AG04450 (cell line): Measurements from ENCODE around the gene REEP3. TPM values are rescaled to one million over a fixed set of nuclear protein-coding genes. Genes with fewer than 3 reads are reported as not detected.

Source experiments
- CTCF ChIA-PET: fragments of 300-600, 350-600 bp; formaldehyde crosslinking; extraction: SDS; loops from one replicate; lab custom pipeline; 2022; ENCODE audit warnings: antibody characterized with exemption, inconsistent platforms; lab: Charles Lee
- POLR2A ChIA-PET: fragments of 350-600 bp; formaldehyde crosslinking; extraction: SDS; loops from one replicate; lab custom pipeline; 2021; ENCODE audit warnings: antibody characterized with exemption, inconsistent platforms; lab: Yijun Ruan, JAX
- DNase-seq: peaks from one replicate; pipeline ENCODE4 v3.0.0-alpha.2; 2011; ENCODE audit warnings: low read depth, low spot score
- H3K27ac ChIP-seq: one replicate; pipeline ENCODE4 v1.5.1; 2012; ENCODE audit warnings: low read depth, low read length, control low read depth
- H3K27me3 ChIP-seq: one replicate; pipeline ENCODE4 v1.6.0; 2012; ENCODE audit warnings: low read length; ENCODE audit not compliant: control insufficient read depth, insufficient read depth
- H3K4me3 ChIP-seq: 2 replicates; pipeline ENCODE4 v1.5.1; 2011; ENCODE audit warnings: mild to moderate bottlenecking, low read depth, low read length, control low read depth
- H3K9me3 ChIP-seq: 2 replicates; pipeline ENCODE4 v1.5.1; 2012; ENCODE audit warnings: low read length; ENCODE audit not compliant: control insufficient read depth, insufficient read depth
- polyA plus RNA-seq: library from polyadenylated mRNA; depleted of rRNA; stranded (reverse); fragments of >200 nt; gene quantifications from 2 replicates; pipeline ENCODE4 v1.2.3, GENCODE V29; 2011
- TF ChIP-seq, protein P1 (sequence below): IDR thresholded peaks from 2 replicates; pipeline ENCODE4 v1.5.1; 2011; ENCODE audit warnings: low read depth, low read length, control low read depth, inconsistent platforms

Gene REEP3
- polyA plus RNA-seq, 1 experiment = 36.5 TPM

DNA sequence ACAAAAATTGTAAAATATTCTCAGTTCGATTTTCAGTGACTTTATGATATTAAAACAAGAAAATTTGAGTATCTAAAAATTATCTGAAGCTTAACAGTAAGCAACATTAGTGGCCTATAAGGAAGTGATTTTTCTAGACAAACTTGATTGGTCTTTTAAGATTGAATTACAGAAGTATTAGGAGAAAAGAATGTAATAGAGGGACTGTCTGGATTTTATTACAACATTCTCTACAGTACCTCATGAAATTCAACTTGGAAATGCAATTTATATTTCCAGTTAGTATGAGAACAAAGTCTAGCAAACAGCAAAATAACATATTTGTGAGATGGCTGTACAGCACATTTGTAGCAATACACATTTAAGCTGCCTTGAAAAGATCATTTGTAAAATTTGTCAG is 18.8 kb downstream of the REEP3 start:
- no peak overlapping the region for H3K4me3 ChIP-seq
- no peaks in the 10 kb centered on the region for H3K27me3 ChIP-seq
- no peak overlapping the region for H3K27ac ChIP-seq
- POLR2A ChIA-PET = no interaction called here
- CTCF ChIA-PET = interaction anchor here (1.2 to 1.4 kb wide), 3 partner anchors 17 to 373 kb away, joined by 3 to 5 read pairs (median 4); no protein-coding TSS in a partner anchor
- TF ChIP-seq, protein P1, sequence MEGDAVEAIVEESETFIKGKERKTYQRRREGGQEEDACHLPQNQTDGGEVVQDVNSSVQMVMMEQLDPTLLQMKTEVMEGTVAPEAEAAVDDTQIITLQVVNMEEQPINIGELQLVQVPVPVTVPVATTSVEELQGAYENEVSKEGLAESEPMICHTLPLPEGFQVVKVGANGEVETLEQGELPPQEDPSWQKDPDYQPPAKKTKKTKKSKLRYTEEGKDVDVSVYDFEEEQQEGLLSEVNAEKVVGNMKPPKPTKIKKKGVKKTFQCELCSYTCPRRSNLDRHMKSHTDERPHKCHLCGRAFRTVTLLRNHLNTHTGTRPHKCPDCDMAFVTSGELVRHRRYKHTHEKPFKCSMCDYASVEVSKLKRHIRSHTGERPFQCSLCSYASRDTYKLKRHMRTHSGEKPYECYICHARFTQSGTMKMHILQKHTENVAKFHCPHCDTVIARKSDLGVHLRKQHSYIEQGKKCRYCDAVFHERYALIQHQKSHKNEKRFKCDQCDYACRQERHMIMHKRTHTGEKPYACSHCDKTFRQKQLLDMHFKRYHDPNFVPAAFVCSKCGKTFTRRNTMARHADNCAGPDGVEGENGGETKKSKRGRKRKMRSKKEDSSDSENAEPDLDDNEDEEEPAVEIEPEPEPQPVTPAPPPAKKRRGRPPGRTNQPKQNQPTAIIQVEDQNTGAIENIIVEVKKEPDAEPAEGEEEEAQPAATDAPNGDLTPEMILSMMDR = no peak
- no peak for DNase-seq
- H3K9me3 ChIP-seq = no peaks in the 10 kb centered on the region

- CTCF ChIA-PET = interaction anchor here (0.7 to 3.3 kb wide), 3 partner anchors 18 to 376 kb away, joined by 3 to 9 read pairs (median 4); no protein-coding TSS in a partner anchor
- TF ChIP-seq, protein P1 = no peak
- no peak overlapping the region for H3K4me3 ChIP-seq
- POLR2A ChIA-PET = no interaction called here
- DNase-seq = no peak
- no peaks in the 10 kb centered on the region for H3K27me3 ChIP-seq
- no peaks in the 10 kb centered on the region for H3K9me3 ChIP-seq
- no peak overlapping the region for H3K27ac ChIP-seq
Measured at GRCh38 chr10:63542835-63543575, 21.8 kb downstream of the REEP3 start.

DNA sequence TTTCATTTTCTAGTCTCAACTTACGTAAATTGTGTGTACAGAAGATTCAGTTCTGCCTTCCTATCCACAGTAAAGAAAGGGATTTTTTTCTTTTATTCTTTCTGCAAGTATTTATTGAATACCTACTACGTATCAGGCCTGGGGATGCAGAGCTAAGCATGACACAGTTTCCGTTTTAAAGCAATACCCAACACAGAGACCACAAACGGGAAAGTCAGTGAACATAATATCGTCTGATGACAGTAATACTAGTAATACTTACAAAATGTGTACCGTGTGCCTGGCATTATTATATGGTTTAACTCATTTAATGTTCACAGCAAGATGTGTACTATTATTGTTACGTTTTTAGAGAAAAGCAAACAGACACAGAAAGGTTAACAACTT is 22.4 kb downstream of the REEP3 start:
- Histone ChIP-seq H3K9me3 (no peaks in the 10 kb centered on the region), H3K27ac (no peak overlapping the region), H3K27me3 (no peaks in the 10 kb centered on the region), H3K4me3 (no peak overlapping the region)
- DNase-seq = no peak
- ChIA-PET CTCF (interaction anchor here (3.3 kb wide), 1 partner anchor 376 kb away, joined by 9 read pairs; no protein-coding TSS in a partner anchor), POLR2A (no interaction called here)
- TF ChIP-seq, protein P1 = no peak

DNA sequence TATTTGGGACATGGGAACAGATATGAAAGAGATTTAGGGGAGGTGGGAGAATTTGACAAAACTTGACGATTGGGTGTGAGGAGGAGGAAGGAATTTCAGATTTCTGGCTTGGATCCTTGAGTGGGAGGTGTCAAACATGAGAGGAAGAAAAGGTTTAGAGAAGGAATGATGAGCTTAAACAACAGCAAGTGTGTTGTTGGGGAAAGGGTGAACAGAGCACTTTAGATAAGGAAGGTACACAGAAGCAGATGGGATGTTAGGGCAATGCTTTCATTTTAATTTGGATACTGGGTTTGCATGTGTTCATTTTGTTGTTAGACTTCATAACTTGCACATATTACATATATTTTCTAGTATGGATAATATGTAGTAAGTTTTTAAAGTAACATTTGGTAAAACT is 23.2 kb downstream of the REEP3 start:
- POLR2A ChIA-PET = no interaction called here
- no peaks in the 10 kb centered on the region for H3K9me3 ChIP-seq
- no peaks in the 10 kb centered on the region for H3K27me3 ChIP-seq
- H3K4me3 ChIP-seq = no peak overlapping the region
- DNase-seq = no peak
- CTCF ChIA-PET = interaction anchor here (1.5 to 3.3 kb wide), 2 partner anchors 176 to 377 kb away, joined by 8 to 9 read pairs; no protein-coding TSS in a partner anchor
- TF ChIP-seq, protein P1 = no peak
- no peak overlapping the region for H3K27ac ChIP-seq
